ENCODE measurements around the gene PARP3.

- TF ChIP-seq POLR2AphosphoS5 (IDR thresholded peaks at IDR 0.05; ENCODE audit: borderline replicate concordance, low read depth, low read length) (no peak), EZH2 (IDR thresholded peaks at IDR 0.05) (no peak)
These were observed 8.6 kb upstream of the PARP3 start for GRCh38 chr3:51933471-51934138.

Data from SK-N-MC (cell line).